Suprapubic skin (tissue), 4 donors: ENCODE measurements around the gene RUBCNL. TPM values are rescaled to one million over a fixed set of nuclear protein-coding genes. Genes with fewer than 3 reads are reported as not detected.

Experiments
- DNase-seq, 2 donors: peaks; one replicate each; pipeline ENCODE4 v3.0.0-alpha.2; 2019; ENCODE audit warnings: low spot score in 2 of 2
- H3K27ac ChIP-seq: fragments of 200-600 bp; sonication (generic); one replicate; pipeline ENCODE4 v1.5.1; 2019
- H3K27me3 ChIP-seq: fragments of 200-600 bp; sonication (generic); one replicate; pipeline ENCODE4 v1.5.1; 2019
- H3K36me3 ChIP-seq: fragments of 200-600 bp; sonication (generic); one replicate; pipeline ENCODE4 v1.5.1; 2019
- H3K4me1 ChIP-seq: fragments of 200-600 bp; sonication (generic); one replicate; pipeline ENCODE4 v1.5.1; 2019
- H3K4me3 ChIP-seq: fragments of 200-600 bp; sonication (generic); one replicate; pipeline ENCODE4 v1.5.1; 2019; ENCODE audit warnings: mild to moderate bottlenecking
- H3K9me3 ChIP-seq: fragments of 200-600 bp; sonication (generic); one replicate; pipeline ENCODE4 v1.5.1; 2019
- EP300 ChIP-seq: sonication (generic); formaldehyde crosslinking; IDR thresholded peaks from one replicate; pipeline ENCODE4 v1.6.1; 2017; ENCODE audit warnings: antibody characterized with exemption
- POLR2A ChIP-seq, 2 donors: fragments of 450-650 bp; IDR thresholded peaks; one replicate each; pipeline ENCODE4 v1.6.1; 2017; ENCODE audit warnings: antibody characterized with exemption in 2 of 2, mild to moderate bottlenecking in 2 of 2, moderate library complexity in 2 of 2
- POLR2AphosphoS5 ChIP-seq, 3 donors: sonication (generic); formaldehyde crosslinking; IDR thresholded peaks; one replicate each; pipeline ENCODE4 v1.6.1; 2017; ENCODE audit warnings: antibody characterized with exemption in 3 of 3
- WGBS: methylation state at CpG from one replicate; pipeline ENCODE4 v1.1.5; 2018; 5-methylcytosine and 5-hydroxymethylcytosine counted together
- total RNA-seq, 4 donors: library from RNA; depleted of rRNA; stranded (reverse); fragments of >200 nt; gene quantifications; one replicate each; pipeline ENCODE4 v1.1.0, GENCODE V29; 2016
- TF ChIP-seq, protein P1 (sequence below), 2 donors: fragments of 200-600 bp in 1 of 2; fragments of 450-650 bp in 1 of 2; sonication (generic) in 1 of 2; IDR thresholded peaks; one replicate each; pipeline ENCODE4 v1.5.1; 2016 to 2019; ENCODE audit warnings: antibody characterized with exemption in 2 of 2, mild to moderate bottlenecking in 1 of 2, moderate library complexity in 1 of 2

The RUBCNL gene
- total RNA-seq, 4 donors from 2014 or later = 0.57 to 3.9 (median 2.5) TPM

- 35% methylated on average over 5 of the region's 5 CpGs for WGBS
Observed at GRCh38 chr13:46345398-46345797, 41.7 kb downstream of the RUBCNL start.

GRCh38 chr13:46343279-46343994 lies 43.6 kb downstream of the RUBCNL start:
- H3K4me1 ChIP-seq = no peaks in the 10 kb centered on the region
- 83% methylated on average over 15 of the region's 16 CpGs for WGBS
- H3K27me3 ChIP-seq = no peaks in the 10 kb centered on the region
- TF ChIP-seq POLR2AphosphoS5 (IDR thresholded peaks at IDR 0.05) = no peak
- TF ChIP-seq EP300 = no peak
- TF ChIP-seq POLR2A (IDR thresholded peaks at IDR 0.05) = no peak
- TF ChIP-seq, protein P1, sequence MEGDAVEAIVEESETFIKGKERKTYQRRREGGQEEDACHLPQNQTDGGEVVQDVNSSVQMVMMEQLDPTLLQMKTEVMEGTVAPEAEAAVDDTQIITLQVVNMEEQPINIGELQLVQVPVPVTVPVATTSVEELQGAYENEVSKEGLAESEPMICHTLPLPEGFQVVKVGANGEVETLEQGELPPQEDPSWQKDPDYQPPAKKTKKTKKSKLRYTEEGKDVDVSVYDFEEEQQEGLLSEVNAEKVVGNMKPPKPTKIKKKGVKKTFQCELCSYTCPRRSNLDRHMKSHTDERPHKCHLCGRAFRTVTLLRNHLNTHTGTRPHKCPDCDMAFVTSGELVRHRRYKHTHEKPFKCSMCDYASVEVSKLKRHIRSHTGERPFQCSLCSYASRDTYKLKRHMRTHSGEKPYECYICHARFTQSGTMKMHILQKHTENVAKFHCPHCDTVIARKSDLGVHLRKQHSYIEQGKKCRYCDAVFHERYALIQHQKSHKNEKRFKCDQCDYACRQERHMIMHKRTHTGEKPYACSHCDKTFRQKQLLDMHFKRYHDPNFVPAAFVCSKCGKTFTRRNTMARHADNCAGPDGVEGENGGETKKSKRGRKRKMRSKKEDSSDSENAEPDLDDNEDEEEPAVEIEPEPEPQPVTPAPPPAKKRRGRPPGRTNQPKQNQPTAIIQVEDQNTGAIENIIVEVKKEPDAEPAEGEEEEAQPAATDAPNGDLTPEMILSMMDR (IDR thresholded peaks at IDR 0.05) = no peak
- no peak overlapping the region for H3K4me3 ChIP-seq
- no peaks in the 10 kb centered on the region for H3K36me3 ChIP-seq
- no peaks in the 10 kb centered on the region for H3K9me3 ChIP-seq
- H3K27ac ChIP-seq = no peak overlapping the region
- DNase-seq = no peak

More at GRCh38 chr13:46345398-46345797, 41.7 kb downstream of the RUBCNL start:
- H3K27ac ChIP-seq = no peak overlapping the region
- no peaks in the 10 kb centered on the region for H3K4me1 ChIP-seq
- H3K9me3 ChIP-seq = no peaks in the 10 kb centered on the region
- no peak for DNase-seq
- no peak overlapping the region for H3K4me3 ChIP-seq
- TF ChIP-seq EP300 (no peak), POLR2AphosphoS5 (IDR thresholded peaks at IDR 0.05) (no peak), POLR2A (IDR thresholded peaks at IDR 0.05) (no peak)
- TF ChIP-seq, protein P1 (IDR thresholded peaks at IDR 0.05) = no peak
- no peaks in the 10 kb centered on the region for H3K27me3 ChIP-seq
- peaks cover 2% of the 10 kb centered on the region for H3K36me3 ChIP-seq

DNA sequence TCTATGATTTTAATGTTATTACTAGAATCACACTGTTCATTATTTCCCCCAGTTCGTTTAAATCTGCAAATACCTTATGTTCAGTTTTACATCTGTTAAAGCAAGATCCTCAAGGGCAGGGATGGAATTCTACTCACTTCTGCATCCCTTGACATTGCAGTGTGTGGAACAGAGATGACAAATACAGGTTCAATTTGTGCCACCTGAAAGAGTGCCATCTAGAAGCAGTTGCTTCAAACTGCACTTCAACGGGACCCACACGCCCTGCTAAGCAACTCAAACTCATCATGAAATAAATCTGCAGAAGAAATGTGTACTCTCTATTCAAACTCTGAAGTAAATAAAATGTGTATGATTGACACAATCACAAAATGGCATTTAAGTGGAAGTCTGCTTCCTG lies 44.5 kb downstream of the RUBCNL start:
- Histone ChIP-seq H3K4me1 (no peaks in the 10 kb centered on the region), H3K4me3 (no peak overlapping the region), H3K36me3 (no peaks in the 10 kb centered on the region), H3K9me3 (no peaks in the 10 kb centered on the region), H3K27ac (no peak overlapping the region), H3K27me3 (no peaks in the 10 kb centered on the region)
- DNase-seq = no peak
- 58% methylated on average over 3 of the region's 3 CpGs for WGBS
- TF ChIP-seq EP300 (no peak), POLR2AphosphoS5 (IDR thresholded peaks at IDR 0.05) (no peak)
- TF ChIP-seq, protein P1 (IDR thresholded peaks at IDR 0.05) = no peak

DNA sequence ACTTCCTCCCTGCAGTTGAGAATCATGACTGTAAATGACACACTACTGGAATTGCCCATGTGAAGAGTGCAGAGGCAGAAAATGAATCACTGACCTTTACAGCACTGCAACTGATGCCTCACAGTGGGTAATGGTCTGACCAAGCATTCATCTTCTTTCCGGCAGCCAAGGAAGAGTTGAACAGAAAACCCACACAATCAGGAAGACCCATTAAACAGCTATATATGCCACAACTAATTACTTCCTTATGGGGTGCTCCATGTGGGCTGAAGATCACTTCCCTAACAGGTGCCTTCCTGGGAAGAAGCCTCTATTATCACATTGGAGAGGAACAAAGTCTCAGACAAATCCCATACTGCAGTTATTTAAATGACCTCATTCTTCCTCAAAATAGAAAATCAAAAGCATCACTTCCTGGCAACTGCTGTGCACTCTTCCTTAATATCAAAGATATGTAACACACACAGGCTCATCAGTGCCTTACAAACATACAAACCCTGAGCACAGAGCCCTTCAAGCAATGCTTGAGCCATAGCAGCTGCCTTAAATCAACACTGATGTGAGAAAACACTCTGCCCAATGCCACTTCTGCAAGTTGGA lies 45.8 kb downstream of the RUBCNL start:
- Histone ChIP-seq H3K27me3 (no peaks in the 10 kb centered on the region), H3K9me3 (peaks cover 6% of the 10 kb centered on the region), H3K4me1 (no peaks in the 10 kb centered on the region), H3K4me3 (no peak overlapping the region), H3K27ac (no peak overlapping the region), H3K36me3 (no peaks in the 10 kb centered on the region)
- 86% methylated on average over 1 of the region's 1 CpG for WGBS
- no peak for DNase-seq
- TF ChIP-seq, protein P1 (IDR thresholded peaks at IDR 0.05) = no peak
- TF ChIP-seq POLR2A (IDR thresholded peaks at IDR 0.05) (no peak), EP300 (no peak), POLR2AphosphoS5 (IDR thresholded peaks at IDR 0.05) (no peak)

DNA sequence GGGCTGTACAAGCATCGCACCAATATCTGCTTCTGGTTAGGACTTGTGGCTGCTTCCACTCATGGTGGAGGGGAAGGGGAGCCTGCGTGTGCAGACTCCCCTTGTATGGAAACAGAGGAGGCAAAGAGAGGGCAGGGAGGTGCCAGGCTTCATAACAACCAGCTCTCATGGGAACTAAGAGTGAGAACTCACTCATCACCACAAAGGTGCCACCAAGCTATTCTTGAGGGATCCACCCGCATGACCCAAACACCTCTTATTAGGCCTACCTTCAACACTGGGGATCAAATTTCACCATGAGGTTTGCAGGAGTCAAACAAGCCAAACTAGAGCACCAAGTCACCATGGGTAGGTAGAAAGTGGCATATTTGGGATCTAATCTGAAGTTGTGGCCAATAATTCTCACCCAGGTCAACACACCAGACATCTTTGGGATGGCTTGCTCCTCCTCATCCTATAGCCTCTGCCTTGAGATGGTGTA lies 46.4 kb downstream of the RUBCNL start:
- Histone ChIP-seq H3K4me3 (no peak overlapping the region), H3K27me3 (no peaks in the 10 kb centered on the region), H3K9me3 (peaks cover 6% of the 10 kb centered on the region), H3K4me1 (no peaks in the 10 kb centered on the region), H3K27ac (no peak overlapping the region), H3K36me3 (no peaks in the 10 kb centered on the region)
- no peak for DNase-seq
- WGBS = 91% methylated on average over 3 of the region's 3 CpGs
- TF ChIP-seq EP300 = no peak
